Dendritic cell treated with granulocyte-macrophage colony-stimulating factor and Interleukin-4, amounts not matched to agents 40 ng/mL and 50 ng/mL, for 4 days (primary cell): ENCODE results near the gene RASGRP1.

Experiments
- H3K27ac Mint-ChIP-seq: one replicate; pipeline ENCODE4 v1.8.0; 2022; ENCODE audit warnings: mild to moderate bottlenecking, mixed read lengths
- H3K27me3 Mint-ChIP-seq: one replicate; pipeline ENCODE4 v1.8.0; 2022; ENCODE audit warnings: mild to moderate bottlenecking, mixed read lengths
- H3K36me3 Mint-ChIP-seq: one replicate; pipeline ENCODE4 v1.8.0; 2022; ENCODE audit warnings: low read depth, mixed read lengths
- H3K4me1 Mint-ChIP-seq: one replicate; pipeline ENCODE4 v1.8.0; 2022; ENCODE audit warnings: low read depth, mixed read lengths
- H3K4me3 Mint-ChIP-seq: one replicate; pipeline ENCODE4 v1.8.0; 2022; ENCODE audit warnings: mild to moderate bottlenecking, moderate library complexity, mixed read lengths
- H3K9me3 Mint-ChIP-seq: one replicate; pipeline ENCODE4 v1.8.0; 2022; ENCODE audit warnings: mixed read lengths
- intact Hi-C: fragments of 100-400 bp; cut with micrococcal nuclease; formaldehyde crosslinking; loops from one replicate; pipeline ENCODE4 v1.15.0; 2022

Gene RASGRP1

GRCh38 chr15:38564557-38565286, at the start of gene RASGRP1:
TSS of gene RASGRP1 (minus strand) at chr15:38564814. CDS start at chr15:38564628, 186 bp downstream.
- H3K4me3 Mint-ChIP-seq = peak within 1 kb of the TSS; percentile 69
- peaks cover 20% of the 10 kb centered on the region for H3K4me1 Mint-ChIP-seq
- peaks cover 40% of the 10 kb centered on the region for H3K27me3 Mint-ChIP-seq
- peak within 1 kb of the TSS; percentile 12 for H3K27ac Mint-ChIP-seq
- no peaks in the 10 kb centered on the region for H3K36me3 Mint-ChIP-seq
- H3K9me3 Mint-ChIP-seq = no peaks in the 10 kb centered on the region
- intact Hi-C loops = loop anchor here (1.0 to 10.0 kb wide), 4 partner anchors 60 to 567 kb away; no protein-coding TSS in a partner anchor

DNA sequence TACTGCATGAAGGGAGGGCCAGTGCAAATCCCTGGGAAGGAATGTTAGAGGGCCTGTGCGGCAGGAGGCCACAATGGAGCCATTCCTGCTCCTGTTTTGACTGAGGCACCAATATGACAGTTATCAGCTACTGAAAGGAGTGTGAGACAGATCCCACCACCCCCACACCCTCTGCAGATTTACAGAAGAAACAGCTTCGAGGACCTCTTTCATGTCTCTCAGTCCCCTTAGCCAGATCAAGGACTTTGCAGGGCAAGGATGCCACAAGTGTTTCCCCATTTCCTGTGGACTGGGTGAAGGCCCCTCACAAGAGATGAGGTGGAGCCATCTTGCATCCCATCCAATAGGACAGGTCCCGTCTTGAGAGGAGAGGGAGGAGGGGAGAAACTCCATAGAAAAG, 48.5 kb upstream of the RASGRP1 start:
- Mint-ChIP-seq H3K27ac (no peak overlapping the region), H3K4me3 (no peak overlapping the region), H3K9me3 (no peaks in the 10 kb centered on the region), H3K4me1 (peaks cover 18% of the 10 kb centered on the region), H3K27me3 (peaks cover 2% of the 10 kb centered on the region), H3K36me3 (no peaks in the 10 kb centered on the region)
- intact Hi-C loops = no loop called here

GRCh38 chr15:38612159-38612863, 47.7 kb upstream of the RASGRP1 start:
- no peak overlapping the region for H3K27ac Mint-ChIP-seq
- intact Hi-C loops = no loop called here

GRCh38 chr15:38611228-38611627, 46.6 kb upstream of the RASGRP1 start:
- intact Hi-C loops = no loop called here
- Mint-ChIP-seq H3K27me3 (peaks cover 3% of the 10 kb centered on the region), H3K27ac (no peak overlapping the region), H3K36me3 (no peaks in the 10 kb centered on the region), H3K9me3 (no peaks in the 10 kb centered on the region), H3K4me3 (no peak overlapping the region), H3K4me1 (peaks cover 18% of the 10 kb centered on the region)

More at GRCh38 chr15:38612159-38612863, 47.7 kb upstream of the RASGRP1 start:
- Mint-ChIP-seq H3K36me3 (no peaks in the 10 kb centered on the region), H3K4me1 (peaks cover 18% of the 10 kb centered on the region), H3K9me3 (no peaks in the 10 kb centered on the region), H3K27me3 (peaks cover 2% of the 10 kb centered on the region), H3K4me3 (no peak overlapping the region)

- no peak overlapping the region for H3K27ac Mint-ChIP-seq
- H3K27me3 Mint-ChIP-seq = peaks cover 5% of the 10 kb centered on the region
- peaks cover 18% of the 10 kb centered on the region for H3K4me1 Mint-ChIP-seq
- no peak overlapping the region for H3K4me3 Mint-ChIP-seq
- intact Hi-C loops = no loop called here
- H3K9me3 Mint-ChIP-seq = no peaks in the 10 kb centered on the region
- H3K36me3 Mint-ChIP-seq = no peaks in the 10 kb centered on the region
Observed at GRCh38 chr15:38610748-38611147, 46.1 kb upstream of the RASGRP1 start.

DNA sequence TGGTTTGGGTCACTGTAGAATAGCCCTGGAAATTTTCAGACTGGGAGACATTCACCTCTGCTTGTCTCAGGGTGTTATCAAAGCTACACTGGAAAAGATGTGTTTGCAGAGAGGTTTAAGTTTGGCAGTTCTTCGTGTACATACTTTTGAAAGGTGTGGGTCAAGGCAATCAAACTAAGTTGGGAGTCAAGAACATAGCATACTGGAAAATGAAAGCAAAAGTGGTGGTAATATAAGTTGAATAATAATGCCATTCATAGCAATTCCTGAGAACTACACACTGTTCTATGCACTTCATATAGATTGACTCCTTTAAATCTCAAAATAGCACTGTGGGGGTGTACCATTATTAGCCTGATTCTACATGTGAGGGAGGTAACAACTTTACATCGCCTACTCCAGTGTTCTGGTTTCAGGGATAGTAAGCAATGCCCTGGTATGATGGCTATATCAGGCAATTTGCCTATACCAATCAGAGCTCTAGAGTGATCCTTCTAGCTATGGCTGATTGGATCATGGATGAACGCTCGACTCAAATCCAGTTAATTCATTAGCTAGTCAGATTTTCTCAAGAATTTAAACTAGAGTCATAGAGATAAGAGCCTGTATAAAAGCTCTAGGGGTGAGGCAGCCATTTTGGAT, 44.6 kb upstream of the RASGRP1 start:
- Mint-ChIP-seq H3K27ac (no peak overlapping the region), H3K4me1 (peaks cover 18% of the 10 kb centered on the region), H3K36me3 (no peaks in the 10 kb centered on the region), H3K27me3 (peaks cover 14% of the 10 kb centered on the region), H3K9me3 (no peaks in the 10 kb centered on the region), H3K4me3 (no peak overlapping the region)
- intact Hi-C loops = no loop called here

GRCh38 chr15:38608682-38609081, 44.1 kb upstream of the RASGRP1 start:
- Mint-ChIP-seq H3K9me3 (no peaks in the 10 kb centered on the region), H3K27ac (no peak overlapping the region), H3K27me3 (peaks cover 13% of the 10 kb centered on the region), H3K36me3 (no peaks in the 10 kb centered on the region), H3K4me1 (peaks cover 18% of the 10 kb centered on the region), H3K4me3 (no peak overlapping the region)
- intact Hi-C loops = no loop called here

DNA sequence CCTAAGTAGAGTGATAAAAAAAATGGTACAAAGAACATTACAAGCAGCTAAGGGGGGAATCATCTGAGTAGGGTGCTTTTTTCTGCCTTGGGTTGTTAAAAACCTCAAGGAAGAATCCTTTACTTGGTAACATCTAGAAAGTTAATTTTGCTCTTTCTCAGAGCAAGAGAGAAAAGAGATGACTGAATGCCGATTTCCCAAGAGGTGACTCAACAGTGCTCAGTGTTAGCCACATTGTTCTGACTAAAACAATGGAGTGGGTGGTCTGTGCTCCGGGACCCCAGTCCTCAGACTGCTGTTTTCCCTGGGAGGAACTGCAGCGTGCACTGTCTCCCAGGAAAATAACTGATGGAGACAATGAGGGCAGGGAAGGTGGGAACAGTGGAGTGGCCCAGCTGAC, 41.1 kb upstream of the RASGRP1 start:
- no peak overlapping the region for H3K27ac Mint-ChIP-seq
- H3K4me3 Mint-ChIP-seq = no peak overlapping the region

GRCh38 chr15:38603672-38604071, 39.1 kb upstream of the RASGRP1 start:
- Mint-ChIP-seq H3K4me3 (no peak overlapping the region), H3K36me3 (no peaks in the 10 kb centered on the region), H3K4me1 (no peaks in the 10 kb centered on the region), H3K27me3 (peaks cover 13% of the 10 kb centered on the region), H3K27ac (no peak overlapping the region), H3K9me3 (no peaks in the 10 kb centered on the region)
- intact Hi-C loops = no loop called here

More for the DNA sequence above, 41.1 kb upstream of the RASGRP1 start:
- no peaks in the 10 kb centered on the region for H3K36me3 Mint-ChIP-seq
- peaks cover 11% of the 10 kb centered on the region for H3K4me1 Mint-ChIP-seq
- no peaks in the 10 kb centered on the region for H3K9me3 Mint-ChIP-seq
- peaks cover 13% of the 10 kb centered on the region for H3K27me3 Mint-ChIP-seq
- intact Hi-C loops = no loop called here

DNA sequence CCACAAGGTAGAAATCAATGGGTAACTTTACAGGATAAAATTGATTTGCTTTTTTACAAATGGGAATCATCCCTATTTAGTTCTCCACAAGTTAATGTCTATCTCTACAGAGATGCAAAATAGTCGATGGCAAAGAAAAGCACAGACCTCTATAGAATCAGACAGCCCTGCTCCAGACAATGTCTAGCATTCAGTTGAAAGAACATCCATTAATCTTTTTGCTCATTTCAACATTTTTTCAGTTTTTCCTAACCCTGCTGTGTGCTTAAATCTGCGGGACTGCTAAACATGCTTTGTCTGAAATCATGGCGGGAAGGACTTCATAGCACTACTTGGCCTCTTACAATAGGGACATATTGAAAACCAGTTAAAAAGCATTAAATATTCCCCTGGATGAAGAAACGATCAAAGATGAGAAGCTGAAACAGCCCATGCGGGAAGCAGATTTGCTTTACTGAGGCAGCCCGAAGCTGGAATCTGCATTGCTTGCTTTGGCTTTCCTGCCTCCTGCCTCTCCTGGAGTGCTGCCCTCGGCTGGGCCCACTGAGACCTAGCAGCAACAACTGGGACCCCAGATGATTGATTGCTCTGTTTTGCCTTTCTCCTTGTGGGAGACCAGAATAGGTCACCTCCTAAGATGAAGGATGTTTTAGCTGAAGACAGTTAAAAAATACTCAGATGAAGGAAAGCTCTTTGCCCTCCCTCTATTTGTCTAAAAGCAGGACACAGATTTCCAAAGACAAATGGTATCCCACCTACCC, 38.5 kb upstream of the RASGRP1 start:
- H3K27ac Mint-ChIP-seq = no peak overlapping the region
- peaks cover 13% of the 10 kb centered on the region for H3K27me3 Mint-ChIP-seq
- H3K9me3 Mint-ChIP-seq = no peaks in the 10 kb centered on the region
- no peaks in the 10 kb centered on the region for H3K36me3 Mint-ChIP-seq
- intact Hi-C loops = no loop called here
- H3K4me3 Mint-ChIP-seq = no peak overlapping the region
- no peaks in the 10 kb centered on the region for H3K4me1 Mint-ChIP-seq

GRCh38 chr15:38600236-38600635, 35.6 kb upstream of the RASGRP1 start:
- Mint-ChIP-seq H3K4me1 (no peaks in the 10 kb centered on the region), H3K9me3 (no peaks in the 10 kb centered on the region), H3K4me3 (no peak overlapping the region), H3K36me3 (no peaks in the 10 kb centered on the region), H3K27me3 (peaks cover 11% of the 10 kb centered on the region), H3K27ac (no peak overlapping the region)
- intact Hi-C loops = no loop called here

- peak overlapping the region; percentile 10 for H3K27ac Mint-ChIP-seq
- H3K27me3 Mint-ChIP-seq = peaks cover 2% of the 10 kb centered on the region
- H3K4me3 Mint-ChIP-seq = no peak overlapping the region
- no peaks in the 10 kb centered on the region for H3K4me1 Mint-ChIP-seq
- H3K36me3 Mint-ChIP-seq = no peaks in the 10 kb centered on the region
- intact Hi-C loops = no loop called here
- H3K9me3 Mint-ChIP-seq = no peaks in the 10 kb centered on the region
Observed at GRCh38 chr15:38598749-38599148, 34.1 kb upstream of the RASGRP1 start.

- intact Hi-C loops = no loop called here
- H3K27ac Mint-ChIP-seq = no peak overlapping the region
- no peak overlapping the region for H3K4me3 Mint-ChIP-seq
- no peaks in the 10 kb centered on the region for H3K4me1 Mint-ChIP-seq
- H3K27me3 Mint-ChIP-seq = peaks cover 2% of the 10 kb centered on the region
- no peaks in the 10 kb centered on the region for H3K9me3 Mint-ChIP-seq
- H3K36me3 Mint-ChIP-seq = no peaks in the 10 kb centered on the region
Observed at GRCh38 chr15:38597219-38597800, 32.7 kb upstream of the RASGRP1 start.
